NB4 (cell line): ENCODE data around the gene COL21A1.

Source experiments
- DNase-seq: peaks from one replicate; pipeline ENCODE4 v3.0.0; 2010; ENCODE audit warnings: low read depth
- H3K4me3 ChIP-seq: one replicate; pipeline ENCODE4 v1.5.1; 2011; ENCODE audit warnings: mild to moderate bottlenecking, low read depth, low read length, moderate library complexity
- CTCF ChIP-seq: IDR thresholded peaks from one replicate; pipeline ENCODE4 v1.5.1; 2012; ENCODE audit warnings: low read depth, low read length
- MAX ChIP-seq: IDR thresholded peaks from 2 replicates; pipeline ENCODE4 v1.6.1; 2011; ENCODE audit warnings: low read depth, low read length
- MYC ChIP-seq: IDR thresholded peaks from 2 replicates; pipeline ENCODE4 v1.6.1; 2011; ENCODE audit warnings: low read depth, low read length
- POLR2A ChIP-seq: IDR thresholded peaks from 2 replicates; pipeline ENCODE4 v1.6.1; 2011; ENCODE audit warnings: mild to moderate bottlenecking; ENCODE audit not compliant: insufficient read length; ENCODE audit errors: extremely low read depth

The COL21A1 gene

DNA sequence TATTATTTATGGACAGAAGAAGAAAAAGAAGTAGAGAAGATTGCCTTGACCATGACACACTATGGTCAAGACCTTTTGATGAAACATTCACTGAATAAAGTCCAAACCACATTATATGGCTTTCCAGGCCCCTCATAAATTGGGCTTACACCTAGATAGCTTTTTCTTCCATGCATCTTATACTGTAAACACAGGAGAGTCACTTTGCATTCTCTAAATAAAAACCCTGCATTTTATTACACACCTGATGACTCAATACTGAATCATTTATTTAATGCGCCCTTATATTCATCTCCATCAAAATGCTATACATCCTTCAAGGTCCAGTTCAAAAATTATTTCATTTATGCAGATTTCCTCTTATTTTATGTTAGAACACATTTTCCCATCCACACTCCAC, 78.0 kb downstream of the COL21A1 start:
- DNase-seq = no peak
- TF ChIP-seq MAX = no peak
- no peak for TF ChIP-seq CTCF
- no peak for TF ChIP-seq MYC
- TF ChIP-seq POLR2A = no peak
- no peak overlapping the region for H3K4me3 ChIP-seq

- DNase-seq = no peak
- no peak overlapping the region for H3K4me3 ChIP-seq
- TF ChIP-seq MAX = no peak
- no peak for TF ChIP-seq POLR2A
- no peak for TF ChIP-seq CTCF
- no peak for TF ChIP-seq MYC
Observed at GRCh38 chr6:56168596-56168995, 78.8 kb downstream of the COL21A1 start.

DNA sequence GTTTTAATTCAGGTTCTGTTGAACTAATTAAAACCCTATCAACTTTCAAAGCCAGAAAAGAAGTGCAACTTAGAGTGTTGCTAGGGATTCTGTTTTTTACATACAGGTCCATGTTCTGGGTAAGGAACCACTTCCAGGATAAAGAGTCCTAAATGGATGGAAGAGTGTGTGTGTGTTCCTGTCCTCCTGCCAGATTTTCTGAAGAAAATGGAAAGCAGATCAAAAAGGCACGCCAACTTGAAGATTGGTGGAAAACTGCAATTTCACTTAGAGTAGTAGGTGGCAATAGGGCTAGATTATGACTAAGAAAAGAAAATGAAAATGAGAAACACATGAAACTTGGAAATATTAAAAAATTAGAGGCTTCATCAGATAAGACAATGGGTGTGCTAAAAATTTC, 85.3 kb downstream of the COL21A1 start:
- no peak for TF ChIP-seq MYC
- no peak for TF ChIP-seq POLR2A
- TF ChIP-seq MAX = no peak
- no peak for TF ChIP-seq CTCF
- H3K4me3 ChIP-seq = no peak overlapping the region
- DNase-seq = no peak

DNA sequence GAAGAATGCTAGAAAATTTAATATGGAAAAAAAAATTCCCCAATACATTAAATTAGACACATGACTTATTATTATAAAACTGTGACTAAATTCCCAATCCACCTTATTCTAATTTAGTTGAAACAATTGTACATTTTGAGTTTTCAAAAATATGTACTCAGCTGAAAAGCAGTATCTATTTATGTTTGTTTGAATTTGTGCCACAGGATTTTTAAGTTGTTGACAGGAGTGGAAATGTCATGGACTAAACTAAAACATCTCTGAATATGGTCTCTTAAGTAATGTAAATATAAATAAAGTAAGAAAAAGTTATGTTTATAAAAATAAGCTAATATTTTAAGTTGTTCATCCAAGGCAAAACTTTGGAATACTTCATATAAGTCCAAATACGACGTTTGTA, 86.9 kb downstream of the COL21A1 start:
- no peak for TF ChIP-seq MAX
- TF ChIP-seq CTCF = no peak
- H3K4me3 ChIP-seq = no peak overlapping the region
- DNase-seq = no peak

GRCh38 chr6:56158571-56158970, 88.8 kb downstream of the COL21A1 start:
- no peak overlapping the region for H3K4me3 ChIP-seq
- TF ChIP-seq MYC = no peak
- no peak for TF ChIP-seq MAX
- no peak for TF ChIP-seq POLR2A
- no peak for TF ChIP-seq CTCF
- no peak for DNase-seq

- no peak for TF ChIP-seq MAX
- no peak for TF ChIP-seq POLR2A
- no peak for TF ChIP-seq MYC
- no peak for TF ChIP-seq CTCF
- no peak for DNase-seq
- H3K4me3 ChIP-seq = no peak overlapping the region
Observed at GRCh38 chr6:56156643-56157042, 90.7 kb downstream of the COL21A1 start.
